H1 (cell line): ENCODE results near the gene THADA. TPM values are rescaled to one million over a fixed set of nuclear protein-coding genes. Genes with fewer than 3 reads are reported as not detected.

ENCODE experiments used
- CTCF ChIA-PET: fragments of 300-600 bp; sonication (Branson Sonifier 250); formaldehyde crosslinking; loops from one replicate; lab custom pipeline; 2021; ENCODE audit not compliant: partially characterized antibody; lab: Charles Lee
- POLR2A ChIA-PET: fragments of 300-600 bp; sonication (Branson Sonifier 250); formaldehyde crosslinking; loops from one replicate; lab custom pipeline; 2021; ENCODE audit warnings: inconsistent platforms; ENCODE audit not compliant: partially characterized antibody; lab: Charles Lee
- DNase-seq, 2 experiments: peaks; one replicate each; pipeline versions ENCODE4 v3.0.0 to v3.0.0-alpha.2; 2010 to 2022; ENCODE audit warnings: low spot score in 2 of 2, low read depth in 1 of 2, mixed read lengths in 1 of 2
- FAIRE-seq: peaks from 2 replicates; lab custom pipeline; 2011; peaks lifted over from hg19 to GRCh38; lab: Jason Lieb, UNC
- H2AFZ ChIP-seq: 2 replicates; pipeline ENCODE4 v1.8.1; 2012; ENCODE audit warnings: low read length, inconsistent platforms
- H2AK5ac ChIP-seq: 2 replicates; pipeline ENCODE4 v1.6.1; 2013; ENCODE audit warnings: low read depth, low read length
- H2BK120ac ChIP-seq: replicated peaks from 2 replicates; pipeline ENCODE3; 2013; ENCODE audit warnings: low read depth, low read length, inconsistent platforms
- H2BK12ac ChIP-seq: 2 replicates; pipeline ENCODE4 v1.6.1; 2013; ENCODE audit warnings: low read depth, low read length
- H2BK15ac ChIP-seq: 2 replicates; pipeline ENCODE4 v1.6.1; 2013; ENCODE audit warnings: low read length
- H2BK20ac ChIP-seq: 2 replicates; pipeline ENCODE4 v1.6.1; 2013; ENCODE audit warnings: low read length
- H2BK5ac ChIP-seq: 2 replicates; pipeline ENCODE4 v1.6.1; 2013; ENCODE audit warnings: low read depth, low read length
- H3K14ac ChIP-seq: 2 replicates; pipeline ENCODE4 v1.6.1; 2013; ENCODE audit warnings: inconsistent platforms; ENCODE audit not compliant: insufficient read length
- H3K18ac ChIP-seq: 2 replicates; pipeline ENCODE4 v1.6.1; 2013; ENCODE audit warnings: low read length; ENCODE audit errors: extremely low read depth
- H3K23ac ChIP-seq: 2 replicates; pipeline ENCODE4 v1.6.1; 2013; ENCODE audit warnings: inconsistent platforms; ENCODE audit not compliant: insufficient read length
- H3K23me2 ChIP-seq: 2 replicates; pipeline ENCODE4 v1.6.1; 2013; ENCODE audit warnings: low read depth, low read length
- H3K27ac ChIP-seq: 2 replicates; pipeline ENCODE4 v1.6.1; 2011; ENCODE audit warnings: low read depth, low read length, inconsistent platforms
- H3K27me3 ChIP-seq, 4 experiments: replicated peaks in 1 of 4; 1 replicate in 1 of 4; 2 replicates in 3 of 4; pipeline versions ENCODE4 v1.6.1 to v1.8.1; 2011 to 2013; ENCODE audit warnings: low read length in 3 of 4, mild to moderate bottlenecking in 3 of 4, inconsistent platforms in 2 of 4, mixed read lengths in 2 of 4, moderate library complexity in 1 of 4; ENCODE audit not compliant: control insufficient read depth in 3 of 4, insufficient read depth in 3 of 4; ENCODE audit errors: extremely low read depth in 1 of 4
- H3K36me3 ChIP-seq, 4 experiments: 2 replicates each; pipeline versions ENCODE4 v1.6.1 to v1.8.1; 2011 to 2013; ENCODE audit warnings: mild to moderate bottlenecking in 4 of 4, low read length in 3 of 4, moderate library complexity in 2 of 4, control low read depth in 1 of 4, inconsistent platforms in 1 of 4; ENCODE audit not compliant: insufficient read depth in 4 of 4, control insufficient read depth in 2 of 4
- H3K4ac ChIP-seq: replicated peaks from 2 replicates; pipeline ENCODE3; 2013; ENCODE audit warnings: low read length, low read depth, mixed read lengths, inconsistent platforms; ENCODE audit not compliant: insufficient read length
- H3K4me1 ChIP-seq, 4 experiments: replicated peaks in 1 of 4; 1 replicate in 1 of 4; 2 replicates in 3 of 4; pipeline versions ENCODE4 v1.6.1 to v1.8.1; 2011 to 2013; ENCODE audit warnings: low read length in 3 of 4, inconsistent platforms in 2 of 4, mixed read lengths in 1 of 4; ENCODE audit not compliant: insufficient read depth in 4 of 4, control insufficient read depth in 3 of 4
- H3K4me2 ChIP-seq, 2 experiments: 2 replicates each; pipeline versions ENCODE4 v1.6.1 to v1.8.1; 2011 to 2013; ENCODE audit warnings: low read depth in 2 of 2, low read length in 2 of 2, control low read depth in 1 of 2, inconsistent platforms in 1 of 2, mild to moderate bottlenecking in 1 of 2; ENCODE audit not compliant: insufficient read depth in 1 of 2
- H3K4me3 ChIP-seq, 4 experiments: fragments of 200-600, 300-600 bp in 1 of 4; sonication (generic), shearing (Covaris generic), sonication (Bioruptor Twin) in 1 of 4; 2 replicates each; pipeline versions ENCODE4 v1.5.1 to v1.8.1; 2011 to 2016; ENCODE audit warnings: low read length in 4 of 4, low read depth in 3 of 4, control low read depth in 2 of 4, inconsistent platforms in 2 of 4, mild to moderate bottlenecking in 2 of 4, mixed read lengths in 1 of 4, moderate library complexity in 1 of 4; ENCODE audit not compliant: insufficient read depth in 2 of 4; ENCODE audit errors: extremely low read depth in 1 of 4
- H3K56ac ChIP-seq: replicated peaks from 2 replicates; pipeline ENCODE3; 2013; ENCODE audit warnings: low read depth, mild to moderate bottlenecking, mixed read lengths, low read length, inconsistent platforms; ENCODE audit not compliant: insufficient read length
- H3K79me1 ChIP-seq: 2 replicates; pipeline ENCODE4 v1.6.1; 2013; ENCODE audit warnings: low read depth, low read length, control low read depth
- H3K79me2 ChIP-seq, 2 experiments: 2 replicates each; pipeline versions ENCODE4 v1.6.1 to v1.8.1; 2012 to 2013; ENCODE audit warnings: low read length in 2 of 2, mild to moderate bottlenecking in 2 of 2, inconsistent platforms in 1 of 2; ENCODE audit not compliant: insufficient read depth in 2 of 2, control insufficient read depth in 1 of 2
- H3K9ac ChIP-seq, 4 experiments: replicated peaks in 1 of 4; 1 replicate in 1 of 4; 2 replicates in 3 of 4; pipeline versions ENCODE4 v1.6.1 to v1.8.1; 2011 to 2013; ENCODE audit warnings: low read depth in 3 of 4, low read length in 3 of 4, control low read depth in 2 of 4, mild to moderate bottlenecking in 2 of 4, moderate library complexity in 2 of 4, inconsistent platforms in 1 of 4; ENCODE audit errors: extremely low read depth in 1 of 4
- H3K9me3 ChIP-seq, 2 experiments: 2 replicates each; pipeline versions ENCODE4 v1.6.1 to v1.8.1; 2012 to 2013; ENCODE audit warnings: mild to moderate bottlenecking in 2 of 2, moderate library complexity in 2 of 2, control low read depth in 1 of 2, inconsistent platforms in 1 of 2, low read depth in 1 of 2, low read length in 1 of 2, mixed read lengths in 1 of 2; ENCODE audit not compliant: insufficient read depth in 2 of 2
- H4K20me1 ChIP-seq, 2 experiments: replicated peaks in 1 of 2; 2 replicates each; pipeline versions ENCODE3 to v1.8.1; 2011 to 2013; ENCODE audit warnings: inconsistent platforms in 2 of 2, low read length in 2 of 2, mild to moderate bottlenecking in 1 of 2; ENCODE audit not compliant: insufficient read depth in 2 of 2, control insufficient read depth in 1 of 2
- H4K5ac ChIP-seq: 2 replicates; pipeline ENCODE4 v1.6.1; 2013; ENCODE audit warnings: low read length, low read depth, mixed read lengths, inconsistent platforms; ENCODE audit not compliant: insufficient read length
- H4K8ac ChIP-seq: 2 replicates; pipeline ENCODE4 v1.8.0; 2013; ENCODE audit warnings: mild to moderate bottlenecking, moderate library complexity, low read length, inconsistent platforms; ENCODE audit not compliant: insufficient read depth; ENCODE audit errors: extremely low read depth
- H4K91ac ChIP-seq: replicated peaks from 2 replicates; pipeline ENCODE3; 2013; ENCODE audit warnings: low read length, mixed read lengths, inconsistent platforms; ENCODE audit not compliant: insufficient read length
- KDM1A ChIP-seq: fragments of 200-600, 300-600 bp; sonication (generic); IDR thresholded peaks from 2 replicates; pipeline ENCODE4 v1.7.1; 2016; ENCODE audit warnings: mild to moderate bottlenecking, low read length, borderline replicate concordance
- RAD21 ChIP-seq, 2 experiments: IDR thresholded peaks in 1 of 2; conservative IDR thresholded peaks in 1 of 2; 2 replicates each; pipeline ENCODE4 v1.6.1; 2011; ENCODE audit warnings: low read depth in 2 of 2, low read length in 2 of 2, improper control_type of control experiment in 1 of 2, inconsistent platforms in 1 of 2, mild to moderate bottlenecking in 1 of 2, moderate library complexity in 1 of 2
- TBP ChIP-seq: IDR thresholded peaks from 2 replicates; pipeline ENCODE4 v1.6.1; 2011; ENCODE audit warnings: low read depth, low read length, improper control_type of control experiment
- WGBS, 2 experiments: shearing (Covaris generic) in 1 of 2; methylation state at CpG; one replicate each; pipeline versions ENCODE4 v1.1.6 to v1.1.7; 2013 to 2015; ENCODE audit warnings: low lambda C conversion rate in 2 of 2, mixed read lengths in 2 of 2, inconsistent platforms in 1 of 2, low coverage in 1 of 2, missing lambda C conversion rate in 1 of 2; ENCODE audit not compliant: insufficient replicate concordance in 2 of 2, insufficient coverage in 1 of 2, insufficient read length in 1 of 2; ENCODE audit errors: extremely low coverage in 1 of 2, missing lambda C conversion rate in 1 of 2; 5-methylcytosine and 5-hydroxymethylcytosine counted together
- polyA plus RNA-seq, 7 experiments: library from polyadenylated mRNA; depleted of rRNA in 3 of 7; stranded (reverse) in 5 of 7; unstranded in 2 of 7; fragments of >200 nt in 5 of 7; fragments of 200-250 nt in 2 of 7; gene quantifications; 1 replicate in 5 of 7; 2 replicates in 1 of 7; 4 replicates in 1 of 7; pipeline versions ENCODE4 v1.2.1 to v1.2.3, GENCODE V29; 2011 to 2013; ENCODE audit warnings: missing spikeins in 2 of 7, mixed read lengths in 2 of 7
- total RNA-seq: library from RNA; stranded (reverse); fragmentation: NEBNext Ultra II Directional; extraction: Animal tissue kit (Norgen Biotek cat#: 25700); gene quantifications from 2 replicates; pipeline ENCODE4 v1.2.1, GENCODE V29; 2021
- TF ChIP-seq, protein P1 (sequence below), 3 experiments: IDR thresholded peaks; 1 replicate in 2 of 3; 2 replicates in 1 of 3; pipeline versions ENCODE4 v1.5.1 to v1.6.1; 2011; ENCODE audit warnings: low read length in 3 of 3, mild to moderate bottlenecking in 3 of 3, inconsistent platforms in 2 of 3, low read depth in 1 of 3, moderate library complexity in 1 of 3; ENCODE audit not compliant: insufficient read depth in 1 of 3; ENCODE audit errors: control extremely low read depth in 1 of 3

Gene THADA
- total and polyA plus RNA-seq, 2 of the 8 experiments (the other 6 are each of a cell fraction or from before 2014, with no cell fraction given) = 22.4 to 26.8 TPM

GRCh38 chr2:43191947-43192516, 403.8 kb downstream of the THADA start:
- Histone ChIP-seq H3K4me3 (no peak overlapping the region), H4K5ac (no peak overlapping the region), H4K8ac (no peak overlapping the region), H3K4ac (no peak overlapping the region), H2BK12ac (peak overlapping the region; percentile 90; the same call in 1 of the 2 replicates), H3K79me1 (no peaks in the 10 kb centered on the region), H3K9ac (no peak overlapping the region), H2BK120ac (no peak overlapping the region), H3K79me2 (no peaks in the 10 kb centered on the region), H4K91ac (no peak overlapping the region), H3K27ac (no peak overlapping the region), H2BK5ac (peak overlapping the region; percentile 73; the same call in 1 of the 2 replicates), H3K4me1 (peaks cover 0 to 7% (median 1%) of the 10 kb centered on the region in 4 experiments; a peak in 5 of 7 replicates), H3K23ac (no peak overlapping the region), H4K20me1 (no peaks in the 10 kb centered on the region), H3K36me3 (no peaks in the 10 kb centered on the region), H3K14ac (no peak overlapping the region), H3K4me2 (no peak overlapping the region), H3K23me2 (no peaks in the 10 kb centered on the region), H3K9me3 (no peaks in the 10 kb centered on the region), H3K27me3 (no peaks in the 10 kb centered on the region), H2AK5ac (0 out of 2 replicates have a peak overlapping the region, but pooled peaks have one; percentile 65), H2AFZ (no peak overlapping the region), H2BK15ac (no peak overlapping the region), H3K56ac (no peak overlapping the region), H2BK20ac (peak overlapping the region; percentile 72; the same call in 1 of the 2 replicates), H3K18ac (no peak overlapping the region; the same call in none of the 2 replicates)
- ChIA-PET POLR2A (interaction anchor here (0.8 to 1.3 kb wide), 3 partner anchors 11 to 12 kb away, joined by 3 to 6 read pairs (median 4); no protein-coding TSS in a partner anchor), CTCF (interaction anchor here (0.7 to 6.1 kb wide), 32 partner anchors 9 to 263 kb away, joined by 3 to 43 read pairs (median 5); partner anchors contain the start of gene ZFP36L2)
- FAIRE-seq (no peak), DNase-seq (no peak)
- TF ChIP-seq, protein P1, sequence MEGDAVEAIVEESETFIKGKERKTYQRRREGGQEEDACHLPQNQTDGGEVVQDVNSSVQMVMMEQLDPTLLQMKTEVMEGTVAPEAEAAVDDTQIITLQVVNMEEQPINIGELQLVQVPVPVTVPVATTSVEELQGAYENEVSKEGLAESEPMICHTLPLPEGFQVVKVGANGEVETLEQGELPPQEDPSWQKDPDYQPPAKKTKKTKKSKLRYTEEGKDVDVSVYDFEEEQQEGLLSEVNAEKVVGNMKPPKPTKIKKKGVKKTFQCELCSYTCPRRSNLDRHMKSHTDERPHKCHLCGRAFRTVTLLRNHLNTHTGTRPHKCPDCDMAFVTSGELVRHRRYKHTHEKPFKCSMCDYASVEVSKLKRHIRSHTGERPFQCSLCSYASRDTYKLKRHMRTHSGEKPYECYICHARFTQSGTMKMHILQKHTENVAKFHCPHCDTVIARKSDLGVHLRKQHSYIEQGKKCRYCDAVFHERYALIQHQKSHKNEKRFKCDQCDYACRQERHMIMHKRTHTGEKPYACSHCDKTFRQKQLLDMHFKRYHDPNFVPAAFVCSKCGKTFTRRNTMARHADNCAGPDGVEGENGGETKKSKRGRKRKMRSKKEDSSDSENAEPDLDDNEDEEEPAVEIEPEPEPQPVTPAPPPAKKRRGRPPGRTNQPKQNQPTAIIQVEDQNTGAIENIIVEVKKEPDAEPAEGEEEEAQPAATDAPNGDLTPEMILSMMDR (IDR thresholded peaks at IDR 0.05; ENCODE audit: control extremely low read depth in 1 of 3, insufficient read depth in 1 of 3, low read depth in 1 of 3, low read length in 3 of 3) = peak; percentile 50 to 61 (median 60)
- TF ChIP-seq RAD21 (IDR thresholded peaks at IDR 0.05 in 1 of 2, conservative IDR thresholded peaks at IDR 0.05 in 1 of 2; ENCODE audit: low read depth in 2 of 2, low read length in 2 of 2) (peak; percentile 43 to 63; a peak in 3 of 4 replicates), KDM1A (peak; percentile 91), TBP (no peak)
- WGBS, 2 experiments = 77% methylated on average over 3 of the region's 3 CpGs; no CpG with 5 or more reads in 1 of the 2 experiments
